Limb (tissue), 2 donors: Measurements from ENCODE around the gene SCD.
"Not testable (repeated sequence)": the region's sequence is repeated elsewhere in the genome, so short reads cannot be mapped to it uniquely, and the experiment has no call there.

Experiments used
- DNase-seq, 2 donors: peaks; one replicate each; pipeline ENCODE4 v3.0.0-alpha.2; 2016; ENCODE audit errors: extremely low spot score in 2 of 2

The SCD gene

GRCh38 chr10:100346765-100347567, at the start of gene SCD:
Gene SCD (plus strand): TSS chr10:100347233. CDS start chr10:100347505, 272 bp downstream.
- peak; percentile 86 to 89 for DNase-seq

- DNase-seq: no peak
Measured at GRCh38 chr10:100297242-100297641, 49.8 kb upstream of the SCD start.

DNA sequence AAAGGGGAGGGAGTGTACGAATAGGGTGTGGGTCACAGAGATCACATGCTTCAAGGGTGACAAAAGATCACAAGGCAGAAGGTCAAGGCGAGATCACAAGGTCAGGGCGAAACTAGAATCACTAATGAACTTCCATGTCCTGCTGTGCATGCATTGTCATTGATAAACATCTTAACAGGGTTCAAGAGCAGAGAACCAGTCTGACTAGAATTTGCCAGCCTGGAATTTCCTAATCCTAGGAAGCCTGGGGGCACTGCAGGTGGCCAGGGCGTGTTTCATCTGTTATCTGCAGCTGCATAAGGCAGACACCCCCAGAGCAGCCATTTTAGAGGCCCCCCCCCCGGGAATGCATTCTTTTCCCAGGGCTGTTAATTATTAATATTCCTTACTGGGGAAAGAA, 45.9 kb upstream of the SCD start:
- DNase-seq: not testable (repeated sequence)

DNA sequence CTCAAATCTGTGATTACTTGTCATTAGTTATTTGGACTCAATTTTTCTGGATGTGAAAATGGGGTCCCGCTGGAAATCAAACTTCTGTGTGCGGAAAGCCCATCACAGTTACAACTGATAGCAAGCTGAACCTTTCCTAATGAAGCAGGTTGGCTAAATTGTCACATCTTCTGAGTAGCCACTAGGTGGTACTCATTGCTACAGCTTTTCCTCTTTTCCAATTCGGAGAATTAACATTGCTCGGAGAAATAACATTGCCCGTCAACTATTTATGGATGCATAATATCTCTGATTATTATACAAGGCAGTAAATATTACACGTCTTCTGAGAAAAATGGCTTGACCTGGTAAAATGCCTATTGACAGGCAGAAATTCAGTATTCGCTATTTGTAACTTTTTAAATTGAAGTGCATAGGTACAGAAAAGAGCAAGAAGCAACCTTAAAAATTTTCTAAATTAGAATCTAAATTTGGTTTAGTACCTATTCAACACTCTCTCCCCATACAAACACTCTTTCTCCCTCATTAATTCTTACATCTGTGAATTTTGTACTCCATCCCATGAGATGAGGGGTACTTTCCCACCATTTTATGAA, 43.2 kb upstream of the SCD start:
- peak in 1 of 2 donors; percentile 51 for DNase-seq

DNA sequence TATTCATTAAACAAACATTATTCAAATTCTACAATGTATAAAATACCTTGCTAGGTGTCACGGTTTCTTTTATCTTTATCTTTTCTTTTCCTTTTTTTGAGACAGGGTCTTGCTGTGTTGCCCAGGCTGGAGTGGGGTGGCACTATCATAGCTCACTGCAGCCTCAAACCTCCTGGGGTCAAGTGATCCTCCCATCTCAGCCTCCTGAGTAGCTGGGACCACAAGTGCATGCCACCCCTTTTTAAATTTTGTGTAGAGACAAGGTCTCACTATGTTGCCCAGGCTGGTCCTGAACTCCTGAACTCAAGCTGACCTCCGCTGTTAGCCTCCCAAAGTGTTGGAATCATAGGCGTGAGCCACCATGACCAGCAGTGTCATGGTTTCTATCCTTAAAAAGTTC, 42.6 kb upstream of the SCD start:
- DNase-seq: no peak

GRCh38 chr10:100306861-100307260, 40.2 kb upstream of the SCD start:
- DNase-seq: no peak

DNA sequence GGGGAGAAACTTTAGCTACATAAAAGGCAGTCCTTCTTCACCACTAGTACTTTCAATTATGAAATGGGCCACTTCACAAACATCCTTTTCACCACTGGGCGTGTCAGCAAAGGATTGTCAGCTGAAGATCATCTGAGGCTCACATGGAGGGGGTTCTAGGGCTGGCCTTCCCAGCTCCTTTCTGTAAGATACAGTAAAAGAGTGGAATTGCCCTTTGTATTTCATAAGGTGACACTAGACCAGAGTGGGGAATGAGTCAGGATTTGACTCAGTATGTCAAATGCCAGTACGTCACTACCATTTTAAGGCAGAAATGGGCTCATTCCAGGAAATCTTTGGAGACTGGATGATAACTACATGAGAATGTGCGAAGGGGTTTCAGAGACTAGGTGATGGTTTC, 39.3 kb upstream of the SCD start:
- no peak for DNase-seq

- DNase-seq: no peak
Measured at GRCh38 chr10:100311298-100311697, 35.7 kb upstream of the SCD start.

- no peak for DNase-seq
Measured at GRCh38 chr10:100315615-100316014, 31.4 kb upstream of the SCD start.

GRCh38 chr10:100318207-100318606, 28.8 kb upstream of the SCD start:
- no peak for DNase-seq

DNA sequence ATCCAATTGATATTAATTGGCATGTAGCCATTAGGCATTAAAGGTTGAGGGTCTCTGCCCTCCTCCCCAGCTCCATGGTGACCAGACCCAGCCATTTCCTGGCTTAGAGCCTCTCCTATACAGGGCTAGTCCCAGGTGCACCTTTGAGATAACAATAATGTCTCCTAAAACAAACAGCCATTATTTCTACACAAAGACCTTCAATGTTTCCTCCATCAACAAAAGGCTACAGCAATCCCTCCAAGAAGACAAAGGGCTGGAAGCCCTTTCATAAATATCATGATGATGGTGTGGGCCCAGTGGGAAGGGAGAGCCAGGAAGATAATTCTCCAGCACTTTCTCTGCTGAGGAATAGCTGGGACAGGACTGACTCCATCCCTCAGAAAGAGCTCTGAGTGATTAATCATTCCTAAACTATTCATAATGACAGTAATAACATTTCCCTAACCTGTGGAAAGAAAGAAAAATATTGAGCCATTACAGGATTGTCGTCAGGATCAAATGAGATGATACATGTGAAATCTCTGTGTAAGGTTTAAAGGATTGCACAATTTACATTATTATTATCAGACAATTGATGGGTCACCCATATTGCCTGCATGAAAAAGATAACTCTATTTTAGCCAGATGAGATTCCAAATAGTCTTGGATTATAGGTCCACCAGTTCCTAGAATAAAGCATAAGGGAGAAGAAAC, 27.2 kb upstream of the SCD start:
- no peak for DNase-seq

- DNase-seq: no peak
Measured at GRCh38 chr10:100325158-100325557, 21.9 kb upstream of the SCD start.

DNA sequence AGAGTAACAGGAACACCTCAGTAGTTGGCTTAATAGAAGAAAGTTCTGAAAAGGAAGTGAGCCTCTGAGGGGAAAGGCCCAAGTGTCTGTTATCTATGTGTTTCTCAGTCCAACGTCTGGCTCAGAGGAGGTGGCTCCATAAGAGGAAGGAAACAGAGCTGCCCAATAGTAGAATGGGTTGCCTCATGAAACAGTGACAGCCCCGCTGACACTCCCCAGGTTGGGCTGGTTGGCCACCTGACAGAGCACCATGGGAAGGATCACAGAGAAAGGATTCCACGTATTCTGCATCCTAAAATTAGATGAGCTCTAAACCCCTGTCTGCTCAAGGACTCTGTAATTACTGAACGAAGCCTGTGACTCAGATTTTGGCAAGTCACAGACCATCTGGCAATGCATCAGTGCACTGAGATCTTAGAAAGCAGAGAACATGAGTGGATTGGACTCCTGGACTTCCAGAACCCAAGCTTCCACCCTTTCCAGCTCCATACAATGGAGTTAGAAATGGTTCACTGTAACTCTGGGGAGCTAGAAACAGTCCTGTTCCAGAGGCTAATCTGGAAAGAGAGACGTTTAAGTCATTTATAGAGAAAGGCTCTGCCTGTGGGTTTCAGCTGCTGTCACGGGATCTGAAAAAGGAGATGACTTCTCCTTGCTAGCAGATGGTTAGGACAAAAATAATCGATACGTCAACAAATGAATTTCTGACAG, 19.9 kb upstream of the SCD start:
- no peak for DNase-seq

DNA sequence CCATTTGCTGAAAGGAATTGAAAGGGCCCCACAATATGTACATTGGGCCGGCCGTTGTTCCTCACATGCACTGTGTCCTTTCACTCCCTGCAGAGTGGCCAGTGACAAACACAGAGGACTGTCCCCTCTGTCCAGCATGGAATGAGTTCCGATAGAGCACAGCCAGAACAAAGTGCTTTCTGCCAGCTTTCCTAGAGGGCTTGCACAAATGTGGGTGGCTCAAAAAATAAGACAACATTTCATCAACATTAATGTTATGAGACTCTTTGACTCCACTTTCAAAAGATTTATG, 19.4 kb upstream of the SCD start:
- no peak for DNase-seq

DNA sequence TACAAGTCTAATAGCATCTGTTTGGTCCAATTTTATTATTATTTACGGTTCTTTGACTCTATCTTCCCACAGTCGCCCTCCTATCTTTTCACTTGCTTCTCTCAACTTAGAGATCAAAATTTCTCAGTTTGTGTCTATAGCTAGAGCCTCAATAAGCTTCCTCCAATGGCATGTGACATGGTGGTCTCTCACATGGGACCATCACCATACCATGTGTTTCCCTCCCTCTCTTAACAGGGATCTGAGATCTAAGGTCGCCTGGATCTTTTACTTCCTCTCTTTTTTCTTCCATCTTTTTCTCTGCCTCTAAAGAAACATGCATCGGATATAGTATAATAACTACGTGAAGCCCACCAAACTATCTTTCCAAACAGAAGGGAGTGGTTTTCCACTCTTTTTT, 18.8 kb upstream of the SCD start:
- no peak for DNase-seq

- no peak for DNase-seq
Measured at GRCh38 chr10:100330079-100330478, 17.0 kb upstream of the SCD start, which contains the start of gene PKD2L1. Gene PKD2L1 (minus strand): TSS chr10:100330228. CDS start chr10:100330103, 125 bp downstream.

DNA sequence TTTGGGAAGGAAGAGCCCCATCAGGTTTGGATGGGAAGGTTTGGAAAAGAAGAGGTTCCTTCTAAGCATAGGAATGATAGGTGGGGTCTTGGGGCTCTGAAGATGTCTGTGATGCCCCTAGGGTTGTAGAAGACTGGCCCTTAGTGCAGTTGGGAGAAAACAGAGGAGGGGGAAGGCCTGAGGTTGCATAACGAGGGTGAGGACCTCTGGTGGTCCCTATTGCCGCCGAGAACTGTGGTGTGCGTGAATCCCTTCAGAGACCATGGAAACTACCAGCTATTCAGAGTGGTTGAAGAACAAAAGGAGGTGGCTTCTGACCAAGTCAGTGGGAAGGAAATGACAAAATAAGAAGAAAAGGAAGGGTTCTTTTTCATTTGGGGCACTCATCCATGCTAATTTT, 13.9 kb upstream of the SCD start:
- DNase-seq: no peak

DNA sequence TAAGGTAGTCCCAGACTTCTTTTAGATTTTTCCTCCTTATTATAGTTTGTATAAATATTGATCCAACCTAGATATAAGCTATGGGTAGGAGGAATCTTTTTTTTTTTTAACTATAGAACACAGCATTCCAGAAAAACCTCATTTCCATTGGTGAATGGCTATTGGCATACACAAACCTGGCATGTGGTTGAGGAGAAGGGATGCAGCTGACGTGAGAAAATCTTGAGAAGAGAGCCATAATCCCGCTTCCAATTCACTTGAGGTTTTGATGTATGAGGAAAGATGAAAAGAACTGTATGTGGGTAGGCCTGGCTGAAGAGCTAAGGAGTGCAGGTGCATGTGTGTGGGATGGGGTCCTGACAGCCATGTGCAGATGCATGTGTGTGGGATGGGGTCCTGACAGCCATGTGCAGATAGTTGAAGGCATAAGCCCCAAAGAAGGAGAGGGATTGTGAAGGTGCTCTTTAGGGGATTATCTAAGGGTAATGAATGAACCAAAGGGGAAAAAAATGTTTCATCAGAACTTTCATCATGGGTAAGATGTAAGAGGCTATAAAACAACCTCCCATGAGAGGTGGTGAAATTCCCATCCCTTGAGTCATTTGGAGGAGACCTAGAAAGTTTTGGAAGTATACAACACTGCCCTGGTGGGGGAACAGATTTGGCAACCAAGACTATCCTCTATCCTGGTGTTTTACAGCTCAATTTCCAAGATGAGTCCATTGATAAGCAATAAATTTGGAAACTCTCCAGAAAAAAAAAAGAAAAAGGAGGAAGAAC, 13.2 kb upstream of the SCD start:
- DNase-seq: no peak

GRCh38 chr10:100334762-100335161, 12.3 kb upstream of the SCD start:
- no peak for DNase-seq

DNA sequence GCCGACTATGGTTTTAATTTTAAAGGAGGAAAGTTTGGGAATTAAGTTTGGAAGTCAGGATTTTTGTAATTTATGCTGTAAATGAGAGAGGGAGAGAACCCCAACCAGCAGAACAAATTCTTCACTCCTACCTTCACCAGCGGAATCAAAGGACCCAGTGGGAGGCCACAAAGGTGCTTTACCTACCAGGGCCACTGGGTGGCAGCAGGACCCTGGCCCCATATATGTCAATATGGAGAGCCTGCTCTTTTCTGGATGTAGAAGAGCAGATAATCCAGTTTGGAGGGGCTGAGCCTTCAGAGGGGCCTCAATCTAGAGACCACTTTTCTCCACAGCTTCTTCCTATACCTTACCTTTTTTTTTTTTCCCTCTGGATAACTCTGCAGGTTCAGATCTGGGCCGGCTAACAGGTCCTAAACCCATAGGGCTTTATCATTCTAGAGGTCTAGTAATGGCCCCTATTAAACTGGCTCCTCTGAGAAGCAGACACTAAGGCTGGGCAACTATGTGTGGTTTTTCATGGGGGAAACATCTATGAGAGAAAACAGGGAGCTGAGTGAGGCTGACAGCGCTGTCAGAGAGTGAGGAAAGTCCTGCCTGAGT, 8.5 kb upstream of the SCD start:
- peak; percentile 69 to 86 for DNase-seq

DNA sequence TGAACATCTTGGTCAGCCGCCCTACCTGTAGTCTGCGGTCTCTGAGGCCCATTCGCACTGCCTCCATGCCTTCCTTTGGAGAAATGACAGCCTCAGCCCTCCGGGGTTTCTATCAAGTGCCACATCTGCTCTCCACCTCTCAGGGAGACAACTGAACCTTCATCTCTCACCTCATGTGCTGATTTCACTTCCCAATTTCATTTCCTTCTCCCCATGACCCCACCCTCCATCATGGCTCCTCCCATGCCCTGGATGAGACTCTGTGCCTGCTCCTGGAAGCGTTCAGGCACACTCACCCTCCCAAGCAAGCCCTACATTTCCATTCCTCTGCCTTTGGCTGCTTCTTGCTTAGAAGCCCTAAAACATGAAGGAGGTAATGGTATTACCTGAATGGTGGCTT, 7.8 kb upstream of the SCD start:
- DNase-seq: no peak
